Activated T-helper 17 cell treated with anti-CD3 and anti-CD28 coated beads, Interleukin-2, amount 50 U/mL, for 72 hours (primary cell): ENCODE data around the gene KCTD14. TPM values are rescaled to one million over a fixed set of nuclear protein-coding genes. Genes with fewer than 3 reads are reported as not detected.

Experiments used
- ATAC-seq: fragments of 150-1000 bp; cut with Tn5 transposase; replicated peaks from 2 replicates; pipeline ENCODE4 v1.10.0; 2021; ENCODE audit warnings: mild to moderate bottlenecking, moderate library complexity
- H3K27ac Mint-ChIP-seq: one replicate; pipeline ENCODE4 v1.8.0; 2022; ENCODE audit warnings: mixed read lengths
- H3K27me3 Mint-ChIP-seq: one replicate; pipeline ENCODE4 v1.8.0; 2022; ENCODE audit warnings: mixed read lengths
- H3K36me3 Mint-ChIP-seq: one replicate; pipeline ENCODE4 v1.8.0; 2022; ENCODE audit warnings: low read depth, mild to moderate bottlenecking, mixed read lengths
- H3K4me1 Mint-ChIP-seq: one replicate; pipeline ENCODE4 v1.8.0; 2022; ENCODE audit warnings: mixed read lengths
- H3K4me3 Mint-ChIP-seq: one replicate; pipeline ENCODE4 v1.8.0; 2022; ENCODE audit warnings: mild to moderate bottlenecking, mixed read lengths
- H3K9me3 Mint-ChIP-seq: one replicate; pipeline ENCODE4 v1.8.0; 2022; ENCODE audit warnings: mixed read lengths
- total RNA-seq, 2 donors: library from RNA; stranded (reverse); gene quantifications; one replicate each; pipeline ENCODE4 v1.2.3, GENCODE V29; 2022

Gene KCTD14
- total RNA-seq, 2 donors from 2014 or later: 0.21 TPM; not detected in 1

DNA sequence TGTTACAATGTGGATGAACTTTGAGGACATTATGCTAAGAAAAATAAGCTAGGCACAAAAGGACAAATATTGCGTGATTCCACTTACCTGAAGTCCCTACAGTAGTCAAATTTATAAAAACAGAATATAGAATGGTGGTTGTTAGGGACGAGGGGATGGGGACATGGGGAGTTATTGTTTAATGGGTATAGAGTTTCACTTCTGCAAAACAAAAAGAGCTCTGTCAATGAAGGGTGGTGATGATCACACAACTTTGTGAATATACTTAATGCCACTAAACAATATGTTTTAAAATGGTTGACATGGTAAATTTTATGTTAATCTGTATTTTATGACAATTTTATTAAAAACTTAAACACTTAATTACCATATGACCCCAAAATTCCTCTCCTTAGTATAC, 54.7 kb downstream of the KCTD14 start:
- Mint-ChIP-seq H3K4me1 (no peaks in the 10 kb centered on the region), H3K36me3 (peaks cover 39% of the 10 kb centered on the region), H3K4me3 (no peak overlapping the region), H3K27me3 (no peaks in the 10 kb centered on the region), H3K27ac (no peak overlapping the region), H3K9me3 (no peaks in the 10 kb centered on the region)
- ATAC-seq: no peak

DNA sequence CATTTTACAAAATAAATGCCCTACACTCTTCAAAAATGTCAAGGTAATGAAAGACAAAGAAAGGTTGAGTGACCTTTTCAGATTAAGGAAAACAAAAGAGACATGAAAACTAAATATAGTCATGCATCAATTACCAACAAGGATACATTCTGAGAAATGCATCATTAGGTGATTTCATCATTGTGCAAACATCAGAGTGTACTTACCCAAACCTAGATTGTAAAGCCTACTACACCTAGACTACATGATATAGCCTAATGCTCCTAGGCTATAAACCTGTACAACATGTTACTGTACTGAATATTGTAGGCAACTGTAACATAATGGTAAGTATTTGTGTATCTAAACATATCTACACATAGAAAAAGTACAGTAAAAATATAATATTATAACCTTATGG, 55.3 kb downstream of the KCTD14 start:
- Mint-ChIP-seq H3K27ac (no peak overlapping the region), H3K9me3 (no peaks in the 10 kb centered on the region), H3K4me3 (no peak overlapping the region), H3K4me1 (no peaks in the 10 kb centered on the region), H3K27me3 (no peaks in the 10 kb centered on the region), H3K36me3 (peaks cover 39% of the 10 kb centered on the region)
- ATAC-seq: no peak

DNA sequence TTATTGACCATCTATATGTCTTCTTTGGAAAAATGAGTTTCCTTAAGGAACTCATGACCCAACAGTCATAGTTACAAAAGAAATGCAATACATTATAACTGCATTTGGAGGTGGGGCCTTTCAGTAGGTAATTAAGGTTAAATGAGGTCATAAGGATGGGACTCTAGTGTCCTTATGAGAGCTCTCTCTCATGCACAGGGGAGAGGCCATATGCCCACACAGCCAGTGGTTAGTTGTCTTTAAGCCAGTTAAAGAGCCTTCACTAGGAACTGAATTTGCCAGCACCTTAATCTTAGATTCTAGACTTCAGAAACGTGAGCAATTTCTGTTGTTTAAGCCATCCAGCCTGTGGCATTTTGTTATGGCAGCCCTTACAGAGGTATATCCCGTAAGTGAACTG, 56.0 kb downstream of the KCTD14 start:
- no peak for ATAC-seq
- H3K27ac Mint-ChIP-seq: no peak overlapping the region
- no peak overlapping the region for H3K4me3 Mint-ChIP-seq
- H3K36me3 Mint-ChIP-seq: peaks cover 37% of the 10 kb centered on the region
- H3K4me1 Mint-ChIP-seq: no peaks in the 10 kb centered on the region
- H3K27me3 Mint-ChIP-seq: no peaks in the 10 kb centered on the region
- no peaks in the 10 kb centered on the region for H3K9me3 Mint-ChIP-seq

DNA sequence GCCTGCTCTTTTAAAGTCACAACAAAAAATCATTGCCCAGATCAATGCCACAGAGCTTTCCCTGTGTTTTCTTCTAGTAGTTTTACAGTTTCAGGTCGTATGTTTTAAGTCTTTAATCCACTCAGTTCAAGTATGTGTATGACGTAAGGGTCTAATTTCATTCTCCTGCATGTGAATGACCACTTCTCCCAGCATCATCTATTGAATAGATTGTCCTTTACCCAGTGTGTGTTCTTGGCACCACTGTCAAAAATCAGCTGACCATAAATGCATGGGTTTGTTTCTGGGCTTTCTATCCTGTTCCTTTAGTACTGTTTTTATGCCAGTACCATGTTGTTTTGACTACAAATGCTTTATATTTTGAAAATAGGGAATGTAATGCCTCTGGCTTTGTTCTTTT, 56.7 kb downstream of the KCTD14 start:
- no peak overlapping the region for H3K4me3 Mint-ChIP-seq
- no peak overlapping the region for H3K27ac Mint-ChIP-seq
- H3K4me1 Mint-ChIP-seq: no peaks in the 10 kb centered on the region
- ATAC-seq: no peak
- H3K9me3 Mint-ChIP-seq: no peaks in the 10 kb centered on the region
- H3K27me3 Mint-ChIP-seq: no peaks in the 10 kb centered on the region
- peaks cover 36% of the 10 kb centered on the region for H3K36me3 Mint-ChIP-seq

Other genes with a start within 250 kb of the KCTD14 start
- gene RSF1, start 202.6 kb downstream of the KCTD14 start, total RNA-seq: 10 to 100 TPM; 46.2 to 68.7 TPM
- 1 to 10 TPM; 7.4 to 7.7 TPM for gene AAMDC, start 202.1 kb downstream of the KCTD14 start, total RNA-seq
- 10 to 100 TPM; 63.5 to 73.5 TPM for gene INTS4, start 28.6 kb downstream of the KCTD14 start, total RNA-seq
- not detected for gene THRSP, start 40.6 kb upstream of the KCTD14 start, total RNA-seq
- 100 to 1,000 TPM in 1 of 2 donors, 10 to 100 TPM in 1; 80.5 to 149 TPM for gene NDUFC2, start 56.6 kb upstream of the KCTD14 start, total RNA-seq
- gene ALG8, start 116.3 kb upstream of the KCTD14 start, total RNA-seq: 10 to 100 TPM; 38.3 to 70.2 TPM
- 1 to 10 TPM; 6.1 to 7.5 TPM for gene KCTD21, start 165.3 kb upstream of the KCTD14 start, total RNA-seq
- gene USP35, start 165.6 kb upstream of the KCTD14 start, total RNA-seq: 1 to 10 TPM; 9.6 to 10.0 TPM